ENCODE results near the gene CCDC182. TPM values are rescaled to one million over a fixed set of nuclear protein-coding genes. Genes with fewer than 3 reads are reported as not detected.
A peak's percentile ranks its signal among the peaks of the same experiment; 100 is the strongest.

CCDC182 gene
- total and polyA plus RNA-seq, 9 of the 15 experiments (the other 6 are each of a cell fraction or from before 2014, with no cell fraction given) = not detected

DNA sequence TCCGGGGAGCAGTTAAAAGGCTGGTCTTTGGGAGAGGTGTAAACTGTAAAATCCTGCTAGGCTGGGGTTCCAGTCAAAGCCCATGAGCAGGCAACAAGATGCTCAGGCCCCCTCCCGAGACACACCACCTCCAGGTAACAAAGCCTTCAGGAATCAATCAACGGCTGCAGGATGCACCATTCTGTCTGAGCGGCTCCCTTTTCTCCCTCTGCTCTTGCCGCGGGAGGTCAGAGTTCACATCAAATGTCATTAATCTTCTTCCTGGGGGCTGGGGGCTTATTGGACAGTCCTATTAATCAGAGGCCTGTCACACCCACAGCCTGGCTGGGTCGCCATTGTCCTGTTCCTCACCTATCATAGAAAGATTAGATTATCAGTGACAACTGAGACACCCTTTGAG, 11.9 kb upstream of the CCDC182 start (continued):
- TF ChIP-seq HDAC3 (IDR thresholded peaks at IDR 0.05; ENCODE audit: borderline replicate concordance, partially characterized antibody) = no peak
- TF ChIP-seq, protein P1, sequence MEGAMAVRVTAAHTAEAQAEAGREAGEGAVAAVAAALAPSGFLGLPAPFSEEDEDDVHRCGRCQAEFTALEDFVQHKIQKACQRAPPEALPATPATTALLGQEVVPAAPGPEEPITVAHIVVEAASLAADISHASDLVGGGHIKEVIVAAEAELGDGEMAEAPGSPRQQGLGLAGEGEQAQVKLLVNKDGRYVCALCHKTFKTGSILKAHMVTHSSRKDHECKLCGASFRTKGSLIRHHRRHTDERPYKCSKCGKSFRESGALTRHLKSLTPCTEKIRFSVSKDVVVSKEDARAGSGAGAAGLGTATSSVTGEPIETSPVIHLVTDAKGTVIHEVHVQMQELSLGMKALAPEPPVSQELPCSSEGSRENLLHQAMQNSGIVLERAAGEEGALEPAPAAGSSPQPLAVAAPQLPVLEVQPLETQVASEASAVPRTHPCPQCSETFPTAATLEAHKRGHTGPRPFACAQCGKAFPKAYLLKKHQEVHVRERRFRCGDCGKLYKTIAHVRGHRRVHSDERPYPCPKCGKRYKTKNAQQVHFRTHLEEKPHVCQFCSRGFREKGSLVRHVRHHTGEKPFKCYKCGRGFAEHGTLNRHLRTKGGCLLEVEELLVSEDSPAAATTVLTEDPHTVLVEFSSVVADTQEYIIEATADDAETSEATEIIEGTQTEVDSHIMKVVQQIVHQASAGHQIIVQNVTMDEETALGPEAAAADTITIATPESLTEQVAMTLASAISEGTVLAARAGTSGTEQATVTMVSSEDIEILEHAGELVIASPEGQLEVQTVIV (CRISPR knock-in tag; IDR thresholded peaks at IDR 0.05; ENCODE audit: borderline replicate concordance) = no peak
- TF ChIP-seq KAT2B (IDR thresholded peaks at IDR 0.05; ENCODE audit: low read depth, low read length) = no peak
- TF ChIP-seq, protein P2, sequence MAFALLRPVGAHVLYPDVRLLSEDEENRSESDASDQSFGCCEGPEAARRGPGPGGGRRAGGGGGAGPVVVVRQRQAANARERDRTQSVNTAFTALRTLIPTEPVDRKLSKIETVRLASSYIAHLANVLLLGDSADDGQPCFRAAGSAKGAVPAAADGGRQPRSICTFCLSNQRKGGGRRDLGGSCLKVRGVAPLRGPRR (CRISPR knock-in tag; IDR thresholded peaks at IDR 0.05) = no peak
- TF ChIP-seq, protein P3, sequence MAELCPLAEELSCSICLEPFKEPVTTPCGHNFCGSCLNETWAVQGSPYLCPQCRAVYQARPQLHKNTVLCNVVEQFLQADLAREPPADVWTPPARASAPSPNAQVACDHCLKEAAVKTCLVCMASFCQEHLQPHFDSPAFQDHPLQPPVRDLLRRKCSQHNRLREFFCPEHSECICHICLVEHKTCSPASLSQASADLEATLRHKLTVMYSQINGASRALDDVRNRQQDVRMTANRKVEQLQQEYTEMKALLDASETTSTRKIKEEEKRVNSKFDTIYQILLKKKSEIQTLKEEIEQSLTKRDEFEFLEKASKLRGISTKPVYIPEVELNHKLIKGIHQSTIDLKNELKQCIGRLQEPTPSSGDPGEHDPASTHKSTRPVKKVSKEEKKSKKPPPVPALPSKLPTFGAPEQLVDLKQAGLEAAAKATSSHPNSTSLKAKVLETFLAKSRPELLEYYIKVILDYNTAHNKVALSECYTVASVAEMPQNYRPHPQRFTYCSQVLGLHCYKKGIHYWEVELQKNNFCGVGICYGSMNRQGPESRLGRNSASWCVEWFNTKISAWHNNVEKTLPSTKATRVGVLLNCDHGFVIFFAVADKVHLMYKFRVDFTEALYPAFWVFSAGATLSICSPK (IDR thresholded peaks at IDR 0.05; ENCODE audit: borderline replicate concordance) = no peak
- TF ChIP-seq, protein P4, sequence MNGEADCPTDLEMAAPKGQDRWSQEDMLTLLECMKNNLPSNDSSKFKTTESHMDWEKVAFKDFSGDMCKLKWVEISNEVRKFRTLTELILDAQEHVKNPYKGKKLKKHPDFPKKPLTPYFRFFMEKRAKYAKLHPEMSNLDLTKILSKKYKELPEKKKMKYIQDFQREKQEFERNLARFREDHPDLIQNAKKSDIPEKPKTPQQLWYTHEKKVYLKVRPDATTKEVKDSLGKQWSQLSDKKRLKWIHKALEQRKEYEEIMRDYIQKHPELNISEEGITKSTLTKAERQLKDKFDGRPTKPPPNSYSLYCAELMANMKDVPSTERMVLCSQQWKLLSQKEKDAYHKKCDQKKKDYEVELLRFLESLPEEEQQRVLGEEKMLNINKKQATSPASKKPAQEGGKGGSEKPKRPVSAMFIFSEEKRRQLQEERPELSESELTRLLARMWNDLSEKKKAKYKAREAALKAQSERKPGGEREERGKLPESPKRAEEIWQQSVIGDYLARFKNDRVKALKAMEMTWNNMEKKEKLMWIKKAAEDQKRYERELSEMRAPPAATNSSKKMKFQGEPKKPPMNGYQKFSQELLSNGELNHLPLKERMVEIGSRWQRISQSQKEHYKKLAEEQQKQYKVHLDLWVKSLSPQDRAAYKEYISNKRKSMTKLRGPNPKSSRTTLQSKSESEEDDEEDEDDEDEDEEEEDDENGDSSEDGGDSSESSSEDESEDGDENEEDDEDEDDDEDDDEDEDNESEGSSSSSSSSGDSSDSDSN (IDR thresholded peaks at IDR 0.05; ENCODE audit: borderline replicate concordance in 1 of 2, low read depth in 2 of 2, low read length in 2 of 2) = no peak
- TF ChIP-seq U2AF2 (optimal IDR thresholded peaks at IDR 0.05; ENCODE audit: low read depth, low read length) = no peak
- TF ChIP-seq, protein P5, sequence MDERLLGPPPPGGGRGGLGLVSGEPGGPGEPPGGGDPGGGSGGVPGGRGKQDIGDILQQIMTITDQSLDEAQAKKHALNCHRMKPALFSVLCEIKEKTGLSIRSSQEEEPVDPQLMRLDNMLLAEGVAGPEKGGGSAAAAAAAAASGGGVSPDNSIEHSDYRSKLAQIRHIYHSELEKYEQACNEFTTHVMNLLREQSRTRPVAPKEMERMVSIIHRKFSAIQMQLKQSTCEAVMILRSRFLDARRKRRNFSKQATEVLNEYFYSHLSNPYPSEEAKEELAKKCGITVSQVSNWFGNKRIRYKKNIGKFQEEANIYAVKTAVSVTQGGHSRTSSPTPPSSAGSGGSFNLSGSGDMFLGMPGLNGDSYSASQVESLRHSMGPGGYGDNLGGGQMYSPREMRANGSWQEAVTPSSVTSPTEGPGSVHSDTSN (CRISPR knock-in tag; IDR thresholded peaks at IDR 0.05; ENCODE audit: low read depth) = no peak
- TF ChIP-seq, protein P5 (tag; conservative IDR thresholded peaks at IDR 0.05; ENCODE audit: low read depth) = peak; percentile 68
- TF ChIP-seq PYGO2 (tag; IDR thresholded peaks at IDR 0.05) = no peak
- no peak for TF ChIP-seq BDP1 (IDR thresholded peaks at IDR 0.05; ENCODE audit: insufficient read depth, insufficient read length)
- no peak for TF ChIP-seq TEAD2 (tag; IDR thresholded peaks at IDR 0.05)
- no peak for TF ChIP-seq ZFP1 (CRISPR knock-in tag; IDR thresholded peaks at IDR 0.05)
- TF ChIP-seq, protein P6, sequence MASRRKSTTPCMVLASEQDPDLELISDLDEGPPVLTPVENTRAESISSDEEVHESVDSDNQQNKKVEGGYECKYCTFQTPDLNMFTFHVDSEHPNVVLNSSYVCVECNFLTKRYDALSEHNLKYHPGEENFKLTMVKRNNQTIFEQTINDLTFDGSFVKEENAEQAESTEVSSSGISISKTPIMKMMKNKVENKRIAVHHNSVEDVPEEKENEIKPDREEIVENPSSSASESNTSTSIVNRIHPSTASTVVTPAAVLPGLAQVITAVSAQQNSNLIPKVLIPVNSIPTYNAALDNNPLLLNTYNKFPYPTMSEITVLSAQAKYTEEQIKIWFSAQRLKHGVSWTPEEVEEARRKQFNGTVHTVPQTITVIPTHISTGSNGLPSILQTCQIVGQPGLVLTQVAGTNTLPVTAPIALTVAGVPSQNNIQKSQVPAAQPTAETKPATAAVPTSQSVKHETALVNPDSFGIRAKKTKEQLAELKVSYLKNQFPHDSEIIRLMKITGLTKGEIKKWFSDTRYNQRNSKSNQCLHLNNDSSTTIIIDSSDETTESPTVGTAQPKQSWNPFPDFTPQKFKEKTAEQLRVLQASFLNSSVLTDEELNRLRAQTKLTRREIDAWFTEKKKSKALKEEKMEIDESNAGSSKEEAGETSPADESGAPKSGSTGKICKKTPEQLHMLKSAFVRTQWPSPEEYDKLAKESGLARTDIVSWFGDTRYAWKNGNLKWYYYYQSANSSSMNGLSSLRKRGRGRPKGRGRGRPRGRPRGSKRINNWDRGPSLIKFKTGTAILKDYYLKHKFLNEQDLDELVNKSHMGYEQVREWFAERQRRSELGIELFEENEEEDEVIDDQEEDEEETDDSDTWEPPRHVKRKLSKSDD (conservative IDR thresholded peaks at IDR 0.05; ENCODE audit: low read length) = no peak
